NCI-H524 treated with DMSO at 0.1 percent for 48 hours (cell line): ENCODE data around the gene ARHGAP10.

Source experiments
- DNase-seq: peaks from one replicate; lab custom pipeline; 2025; lab: John Stamatoyannopoulos, UW

The ARHGAP10 gene

GRCh38 chr4:147950261-147950660, 218.4 kb downstream of the ARHGAP10 start:
- DNase-seq: no peak

GRCh38 chr4:147950841-147951240, 219.0 kb downstream of the ARHGAP10 start:
- DNase-seq: no peak

GRCh38 chr4:147954850-147955249, 223.0 kb downstream of the ARHGAP10 start:
- no peak for DNase-seq

- no peak for DNase-seq
These were observed 224.1 kb downstream of the ARHGAP10 start for GRCh38 chr4:147955827-147956558.

- DNase-seq: no peak
These were observed 225.6 kb downstream of the ARHGAP10 start for GRCh38 chr4:147957446-147957845.

GRCh38 chr4:147958057-147958456, 226.2 kb downstream of the ARHGAP10 start:
- DNase-seq: no peak

GRCh38 chr4:147958489-147959065, 226.7 kb downstream of the ARHGAP10 start:
- no peak for DNase-seq

GRCh38 chr4:147960971-147961370, 229.1 kb downstream of the ARHGAP10 start:
- no peak for DNase-seq

- no peak for DNase-seq
These were observed 232.0 kb downstream of the ARHGAP10 start for GRCh38 chr4:147963839-147964238.

- DNase-seq: no peak
These were observed 232.5 kb downstream of the ARHGAP10 start for GRCh38 chr4:147964266-147964880.

- no peak for DNase-seq
These were observed 233.2 kb downstream of the ARHGAP10 start for GRCh38 chr4:147965056-147965455.

GRCh38 chr4:147965873-147966272, 234.0 kb downstream of the ARHGAP10 start:
- DNase-seq: no peak

- no peak for DNase-seq
These were observed 236.8 kb downstream of the ARHGAP10 start for GRCh38 chr4:147968641-147969040.

- DNase-seq: no peak
These were observed 237.9 kb downstream of the ARHGAP10 start for GRCh38 chr4:147969573-147970385.

- DNase-seq: no peak
These were observed 239.2 kb downstream of the ARHGAP10 start for GRCh38 chr4:147971116-147971515.

GRCh38 chr4:147975325-147975724, 243.4 kb downstream of the ARHGAP10 start:
- no peak for DNase-seq

- DNase-seq: no peak
These were observed 244.3 kb downstream of the ARHGAP10 start for GRCh38 chr4:147975933-147976928.

- no peak for DNase-seq
These were observed 248.7 kb downstream of the ARHGAP10 start for GRCh38 chr4:147980586-147980985.

GRCh38 chr4:147981305-147981704, 249.4 kb downstream of the ARHGAP10 start:
- no peak for DNase-seq

GRCh38 chr4:147984065-147984777, 252.3 kb downstream of the ARHGAP10 start:
- no peak for DNase-seq

GRCh38 chr4:147984778-147985138, 252.9 kb downstream of the ARHGAP10 start:
- no peak for DNase-seq
